HFFc6 (cell line): ENCODE results near the gene INPP4B. TPM values are rescaled to one million over a fixed set of nuclear protein-coding genes. Genes with fewer than 3 reads are reported as not detected.

Experiments
- DNase-seq: peaks from one replicate; pipeline ENCODE4 v3.0.0-alpha.2; 2018
- H3K27ac Mint-ChIP-seq: 2 replicates; pipeline ENCODE4 v1.8.0; 2020; ENCODE audit warnings: mild to moderate bottlenecking, mixed read lengths
- H3K27me3 Mint-ChIP-seq: 2 replicates; pipeline ENCODE4 v1.8.0; 2021; ENCODE audit warnings: mild to moderate bottlenecking, moderate library complexity, mixed read lengths; ENCODE audit not compliant: insufficient read depth
- H3K36me3 Mint-ChIP-seq: 2 replicates; pipeline ENCODE4 v1.8.0; 2021; ENCODE audit warnings: low read depth, mixed read lengths
- H3K4me1 Mint-ChIP-seq: 2 replicates; pipeline ENCODE4 v1.8.0; 2020; ENCODE audit warnings: low read depth, mixed read lengths
- H3K4me3 Mint-ChIP-seq: 2 replicates; pipeline ENCODE4 v1.8.0; 2020; ENCODE audit warnings: mild to moderate bottlenecking, moderate library complexity, mixed read lengths
- H3K9me3 Mint-ChIP-seq: 2 replicates; pipeline ENCODE4 v1.8.0; 2020; ENCODE audit warnings: mild to moderate bottlenecking, mixed read lengths
- total RNA-seq, 6 experiments: library from RNA; stranded (reverse); fragmentation: NEBNext Ultra II Directional; extraction: Animal tissue kit (Norgen Biotek cat#: 25700); gene quantifications; 2 replicates in 1 of 6; 3 replicates in 5 of 6; pipeline ENCODE4 v1.2.3, GENCODE V29; 2021
- TF ChIP-seq, protein P1 (sequence below): fragments of 200-600 bp; sonication (generic); IDR thresholded peaks from 2 replicates; pipeline ENCODE4 v1.5.0; 2021; ENCODE audit warnings: antibody characterized with exemption, mild to moderate bottlenecking

Gene INPP4B
- total RNA-seq, 6 experiments from 2014 or later = 36.1 to 48.9 (median 40.1) TPM

DNA sequence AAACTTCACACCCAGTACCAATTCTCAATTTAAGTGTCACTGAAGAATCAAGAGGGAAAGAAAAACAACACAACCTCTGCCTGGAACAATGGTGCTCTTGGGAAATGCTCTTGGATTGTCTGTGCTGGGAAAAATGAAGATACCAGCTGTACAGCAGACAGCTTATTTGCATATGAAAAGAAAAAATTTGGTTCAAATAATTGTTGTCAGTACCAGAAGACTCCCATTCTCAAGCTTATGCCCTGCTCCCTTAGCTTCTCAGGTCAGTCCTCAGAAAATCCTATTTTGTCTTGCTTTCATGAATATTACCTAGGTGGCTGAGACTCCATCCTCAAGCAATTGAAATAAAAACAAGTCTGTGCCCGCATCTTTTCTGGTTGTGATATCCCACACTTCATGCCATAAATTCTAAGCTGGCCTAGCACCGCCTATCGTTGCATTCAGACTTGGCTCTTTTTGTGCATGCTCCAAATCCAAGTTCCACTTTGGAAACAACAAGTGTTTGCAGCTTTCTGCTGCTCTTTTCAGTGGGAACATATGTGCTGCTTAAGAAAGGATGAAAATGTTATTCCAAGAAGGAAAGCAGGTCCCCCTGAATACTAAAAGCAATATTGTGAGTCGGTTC is 431.6 kb downstream of the INPP4B start:
- peaks cover 29% of the 10 kb centered on the region for H3K4me1 Mint-ChIP-seq
- H3K27ac Mint-ChIP-seq = no peak overlapping the region
- no peaks in the 10 kb centered on the region; the same call in 1 of the 2 replicates for H3K36me3 Mint-ChIP-seq
- no peak overlapping the region for H3K4me3 Mint-ChIP-seq
- no peaks in the 10 kb centered on the region for H3K9me3 Mint-ChIP-seq
- DNase-seq = no peak
- H3K27me3 Mint-ChIP-seq = no peaks in the 10 kb centered on the region; the same call in 1 of the 2 replicates
- TF ChIP-seq, protein P1, sequence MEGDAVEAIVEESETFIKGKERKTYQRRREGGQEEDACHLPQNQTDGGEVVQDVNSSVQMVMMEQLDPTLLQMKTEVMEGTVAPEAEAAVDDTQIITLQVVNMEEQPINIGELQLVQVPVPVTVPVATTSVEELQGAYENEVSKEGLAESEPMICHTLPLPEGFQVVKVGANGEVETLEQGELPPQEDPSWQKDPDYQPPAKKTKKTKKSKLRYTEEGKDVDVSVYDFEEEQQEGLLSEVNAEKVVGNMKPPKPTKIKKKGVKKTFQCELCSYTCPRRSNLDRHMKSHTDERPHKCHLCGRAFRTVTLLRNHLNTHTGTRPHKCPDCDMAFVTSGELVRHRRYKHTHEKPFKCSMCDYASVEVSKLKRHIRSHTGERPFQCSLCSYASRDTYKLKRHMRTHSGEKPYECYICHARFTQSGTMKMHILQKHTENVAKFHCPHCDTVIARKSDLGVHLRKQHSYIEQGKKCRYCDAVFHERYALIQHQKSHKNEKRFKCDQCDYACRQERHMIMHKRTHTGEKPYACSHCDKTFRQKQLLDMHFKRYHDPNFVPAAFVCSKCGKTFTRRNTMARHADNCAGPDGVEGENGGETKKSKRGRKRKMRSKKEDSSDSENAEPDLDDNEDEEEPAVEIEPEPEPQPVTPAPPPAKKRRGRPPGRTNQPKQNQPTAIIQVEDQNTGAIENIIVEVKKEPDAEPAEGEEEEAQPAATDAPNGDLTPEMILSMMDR = no peak

DNA sequence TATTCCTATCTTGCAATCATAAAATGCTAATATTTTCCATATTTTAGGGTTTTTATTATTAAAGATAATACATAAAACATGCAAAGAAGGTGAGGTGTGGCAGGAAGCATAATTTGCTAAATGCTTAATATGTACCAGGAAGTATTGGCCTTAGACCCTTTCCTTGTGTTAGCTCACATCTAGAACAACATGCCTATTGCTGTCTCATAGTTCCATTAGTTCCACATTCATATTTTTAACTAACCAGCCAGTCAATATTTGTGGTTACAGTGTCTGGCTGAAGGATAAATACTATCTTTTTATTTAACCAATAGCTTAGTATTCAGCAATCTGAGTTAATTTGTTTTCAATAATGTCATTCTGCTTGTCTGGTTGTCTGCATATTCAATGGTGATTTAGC is 432.6 kb downstream of the INPP4B start:
- H3K27me3 Mint-ChIP-seq = no peaks in the 10 kb centered on the region; the same call in 1 of the 2 replicates
- no peak for DNase-seq
- peaks cover 39% of the 10 kb centered on the region for H3K4me1 Mint-ChIP-seq
- no peaks in the 10 kb centered on the region for H3K9me3 Mint-ChIP-seq
- H3K27ac Mint-ChIP-seq = no peak overlapping the region
- no peak overlapping the region for H3K4me3 Mint-ChIP-seq
- no peaks in the 10 kb centered on the region; the same call in 1 of the 2 replicates for H3K36me3 Mint-ChIP-seq
- TF ChIP-seq, protein P1 = no peak

DNA sequence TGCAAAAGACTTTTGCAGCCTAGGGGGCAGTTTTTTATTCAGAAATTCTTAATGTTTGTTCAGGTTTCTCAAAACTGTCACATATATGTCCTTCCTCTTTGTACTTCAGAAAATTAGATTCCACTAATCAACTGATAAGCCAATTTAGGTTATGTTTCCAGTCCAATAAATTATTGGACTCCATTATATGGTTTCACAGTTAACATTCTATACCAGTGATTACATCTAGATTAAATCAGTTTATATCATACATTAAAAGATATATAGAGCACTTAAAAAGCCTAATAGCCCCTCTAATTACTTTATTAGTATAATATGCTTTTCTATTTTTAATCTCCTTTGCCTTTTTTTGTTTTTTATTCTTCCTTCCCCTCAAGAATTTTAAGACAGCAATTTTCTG is 434.1 kb downstream of the INPP4B start:
- no peak overlapping the region for H3K4me3 Mint-ChIP-seq
- TF ChIP-seq, protein P1 = no peak
- H3K27ac Mint-ChIP-seq = no peak overlapping the region
- H3K27me3 Mint-ChIP-seq = no peaks in the 10 kb centered on the region; the same call in 1 of the 2 replicates
- no peak for DNase-seq
- H3K9me3 Mint-ChIP-seq = no peaks in the 10 kb centered on the region
- H3K4me1 Mint-ChIP-seq = peaks cover 50% of the 10 kb centered on the region
- no peaks in the 10 kb centered on the region for H3K36me3 Mint-ChIP-seq

DNA sequence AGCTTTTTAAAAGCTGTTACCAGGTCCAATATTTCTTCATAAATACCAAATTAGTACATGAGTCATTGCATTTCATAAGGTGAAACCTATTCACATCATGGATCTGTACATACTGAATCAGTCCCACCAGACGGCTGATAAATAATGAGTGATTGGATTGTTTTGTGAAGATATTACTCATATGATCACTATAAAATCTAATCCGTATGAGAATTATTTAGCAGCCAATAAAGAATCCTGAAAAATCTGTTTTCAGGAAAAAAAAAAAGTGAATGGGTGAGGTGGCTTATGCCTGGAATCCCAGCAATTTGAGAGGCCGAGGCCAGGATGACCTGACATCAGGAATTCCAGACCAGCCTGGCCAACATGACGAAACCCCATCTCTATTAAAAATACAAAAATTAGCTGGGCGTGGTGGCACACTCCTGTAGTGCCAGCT is 438.1 kb downstream of the INPP4B start:
- H3K27ac Mint-ChIP-seq = peak overlapping the region; percentile 84
- peaks cover 3% of the 10 kb centered on the region for H3K27me3 Mint-ChIP-seq
- H3K36me3 Mint-ChIP-seq = no peaks in the 10 kb centered on the region
- peaks cover 55% of the 10 kb centered on the region for H3K4me1 Mint-ChIP-seq
- TF ChIP-seq, protein P1 = no peak
- H3K9me3 Mint-ChIP-seq = no peaks in the 10 kb centered on the region
- peak; percentile 66 for DNase-seq
- peak overlapping the region; percentile 31 for H3K4me3 Mint-ChIP-seq

DNA sequence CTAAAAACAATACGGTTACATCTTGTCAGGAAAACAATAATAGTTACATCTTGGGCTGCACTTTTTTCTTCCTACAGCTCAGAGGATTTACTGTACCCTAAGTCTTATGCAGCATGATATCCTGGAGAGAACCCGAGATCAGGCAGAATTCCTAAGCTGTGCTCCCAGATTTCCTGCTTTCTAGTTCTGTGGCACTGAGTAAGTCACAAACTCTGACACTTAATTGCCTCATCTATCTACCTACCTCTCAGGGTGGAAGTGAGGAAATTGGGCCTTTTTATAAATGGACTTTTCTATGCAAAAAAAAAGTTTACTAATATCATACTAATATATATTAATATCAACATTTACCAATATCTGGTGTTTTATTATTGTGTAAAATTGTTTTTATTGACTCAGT is 438.5 kb downstream of the INPP4B start:
- H3K9me3 Mint-ChIP-seq = no peaks in the 10 kb centered on the region

More for the DNA sequence above, 438.5 kb downstream of the INPP4B start:
- TF ChIP-seq, protein P1 = no peak
- peaks cover 3% of the 10 kb centered on the region for H3K27me3 Mint-ChIP-seq
- peaks cover 4% of the 10 kb centered on the region for H3K36me3 Mint-ChIP-seq
- H3K4me1 Mint-ChIP-seq = peaks cover 59% of the 10 kb centered on the region
- 0 out of 2 replicates have a peak overlapping the region, but pooled peaks have one; percentile 97 for H3K4me3 Mint-ChIP-seq
- peak; percentile 31 for DNase-seq
- peak overlapping the region; percentile 98 for H3K27ac Mint-ChIP-seq
